HG02870 (cell line): ENCODE data around the gene ALDH3B2.
"Not testable (repeated sequence)": the region's sequence is repeated elsewhere in the genome, so short reads cannot be mapped to it uniquely, and the experiment has no call there.

Experiments
- ATAC-seq: cut with Tn5 transposase; IDR thresholded peaks from one replicate; pipeline ENCODE4 v1.9.1; 2021; ENCODE audit warnings: mild to moderate bottlenecking, moderate library complexity; ENCODE audit not compliant: unreplicated experiment

ALDH3B2 gene

DNA sequence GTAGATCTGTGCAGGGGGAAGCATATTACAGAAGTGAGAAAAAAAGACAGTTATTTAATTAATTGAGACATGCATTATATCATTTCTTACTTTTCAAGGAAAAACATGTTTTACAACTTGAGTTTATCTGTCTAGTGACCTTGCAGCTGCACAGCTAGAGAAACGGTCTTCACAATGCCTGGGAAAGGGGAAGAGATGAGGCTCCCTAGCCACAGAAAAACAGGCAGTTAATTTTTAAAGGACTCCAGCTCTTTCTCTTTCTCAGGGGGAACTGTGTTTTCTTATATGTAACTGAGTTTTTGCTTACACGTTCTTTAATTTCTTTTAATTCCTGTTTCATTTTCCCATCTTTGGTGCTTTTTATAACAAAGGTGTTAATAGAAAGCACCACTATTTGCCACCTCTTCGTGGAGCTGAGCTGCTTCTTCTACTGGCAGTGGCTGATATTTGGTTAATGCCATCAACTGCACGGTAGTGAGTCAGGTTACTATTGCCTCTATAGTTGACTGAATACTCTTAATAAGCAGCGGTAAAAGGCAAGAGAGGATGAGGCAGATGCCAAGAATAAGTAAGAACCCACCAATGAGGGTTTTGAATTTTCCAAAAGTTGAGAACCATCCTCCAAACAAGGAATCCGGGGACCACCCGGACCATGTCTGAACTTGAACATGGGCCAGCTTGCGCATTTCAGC, 11.4 kb upstream of the ALDH3B2 start:
- ATAC-seq = not testable (repeated sequence)

DNA sequence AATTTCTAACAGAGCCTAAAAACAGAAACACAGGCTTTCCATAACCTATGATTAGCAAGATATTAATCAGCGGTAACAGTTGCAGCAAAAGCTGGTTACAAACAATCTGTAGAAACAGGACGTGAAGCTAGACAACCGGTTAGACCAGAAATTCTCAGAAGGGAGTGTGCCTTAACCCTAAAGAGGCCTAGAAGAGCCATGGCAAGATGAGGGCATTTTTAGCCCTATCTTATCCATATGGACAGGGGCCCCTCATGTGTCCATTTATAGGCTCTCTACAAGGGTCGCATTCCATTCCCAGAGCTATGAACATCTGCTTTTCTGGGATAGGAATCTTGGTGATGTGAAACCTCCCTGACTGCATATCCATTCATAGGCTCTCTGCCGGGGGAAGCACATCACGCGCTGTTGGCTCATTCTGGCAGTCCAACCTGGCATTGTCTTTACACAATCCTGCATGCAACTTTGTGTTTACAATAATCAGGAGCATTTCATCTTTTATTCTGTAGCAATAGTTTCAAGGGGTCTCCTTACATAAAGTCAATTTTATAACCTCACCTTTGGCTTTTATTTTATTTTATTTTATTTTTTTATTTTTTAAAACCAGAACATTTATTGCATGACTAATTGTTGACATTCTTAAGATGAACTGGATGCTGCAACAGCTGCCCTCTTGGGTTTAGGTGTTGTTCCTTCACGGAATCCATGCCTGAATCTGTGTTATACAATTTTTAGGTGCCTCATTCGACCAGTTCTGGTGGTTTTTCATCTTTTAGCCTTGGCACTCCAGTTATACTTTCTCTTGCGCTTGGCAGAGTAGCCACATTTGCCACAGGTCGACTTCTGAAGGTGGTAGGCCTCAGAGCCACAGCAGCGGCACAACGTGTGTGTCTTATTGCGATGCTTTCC, 8.0 kb upstream of the ALDH3B2 start:
- not testable (repeated sequence) for ATAC-seq

DNA sequence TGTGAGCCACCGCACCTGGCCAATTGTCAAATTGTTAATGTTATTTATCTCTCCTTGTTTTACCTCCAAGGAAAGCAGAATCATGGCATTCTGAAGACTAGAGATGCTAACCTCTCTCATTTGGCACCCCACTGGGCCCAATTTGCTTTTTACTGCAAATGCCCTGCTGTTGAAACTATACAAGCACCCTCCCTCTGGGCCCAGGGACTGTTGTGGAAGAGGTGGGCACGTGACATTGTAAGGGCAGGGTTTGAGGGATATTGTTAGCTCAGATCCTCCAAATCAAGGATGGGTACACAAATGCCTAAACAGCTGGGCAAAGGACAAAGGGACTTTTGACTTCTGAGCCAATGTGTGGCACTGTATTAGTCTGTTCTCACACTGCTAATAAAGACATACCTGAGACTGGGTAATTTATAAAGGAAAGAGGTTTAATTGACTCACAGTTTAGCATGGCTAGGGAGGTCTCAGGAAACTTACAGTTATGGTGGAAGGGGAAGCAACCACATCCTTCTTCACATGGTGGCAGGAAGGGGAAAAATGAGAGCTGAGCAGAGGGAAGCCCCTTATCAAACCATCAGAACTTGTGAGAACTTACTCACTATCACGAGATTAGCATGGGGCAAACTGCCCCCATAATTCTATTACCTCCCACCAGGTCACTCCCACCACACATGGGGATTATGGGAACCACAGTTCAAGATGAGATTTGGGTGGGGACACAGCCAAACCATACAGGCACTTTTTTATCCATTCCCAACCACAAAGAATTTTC, 6.5 kb upstream of the ALDH3B2 start:
- no peak for ATAC-seq

DNA sequence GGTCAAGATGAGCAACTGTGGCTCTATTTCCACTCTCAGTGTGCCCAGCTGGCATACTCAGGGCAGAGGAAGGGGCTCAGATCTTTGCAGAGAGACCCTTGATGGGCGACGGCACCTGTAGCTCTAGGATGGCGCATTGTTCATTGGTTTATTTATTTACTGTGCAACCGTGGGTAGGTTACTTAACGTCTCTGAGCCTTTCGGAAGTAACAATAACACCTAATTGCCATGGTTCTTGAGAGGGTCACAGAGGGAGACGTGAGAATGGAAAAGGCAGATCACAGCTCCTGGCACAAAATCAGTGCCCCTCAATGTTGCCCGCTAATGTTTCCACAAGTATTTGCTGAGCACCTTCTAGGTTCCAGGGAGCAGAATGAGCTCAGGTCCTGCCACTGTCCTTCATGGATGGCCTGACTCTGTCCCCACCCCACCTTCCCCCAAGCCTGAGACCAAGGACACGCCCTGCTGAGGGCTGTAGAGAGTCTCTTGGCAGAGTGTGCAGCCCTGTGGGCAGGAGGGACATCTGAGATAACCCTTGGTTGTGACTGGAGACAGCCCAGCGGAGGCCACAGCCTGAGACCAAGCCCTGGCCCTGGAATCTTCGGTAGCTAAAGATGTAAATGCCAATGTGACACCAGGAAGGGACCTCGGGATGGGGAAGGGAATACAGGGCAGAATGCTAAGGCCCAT, 780 bp upstream of the ALDH3B2 start:
- no peak for ATAC-seq

DNA sequence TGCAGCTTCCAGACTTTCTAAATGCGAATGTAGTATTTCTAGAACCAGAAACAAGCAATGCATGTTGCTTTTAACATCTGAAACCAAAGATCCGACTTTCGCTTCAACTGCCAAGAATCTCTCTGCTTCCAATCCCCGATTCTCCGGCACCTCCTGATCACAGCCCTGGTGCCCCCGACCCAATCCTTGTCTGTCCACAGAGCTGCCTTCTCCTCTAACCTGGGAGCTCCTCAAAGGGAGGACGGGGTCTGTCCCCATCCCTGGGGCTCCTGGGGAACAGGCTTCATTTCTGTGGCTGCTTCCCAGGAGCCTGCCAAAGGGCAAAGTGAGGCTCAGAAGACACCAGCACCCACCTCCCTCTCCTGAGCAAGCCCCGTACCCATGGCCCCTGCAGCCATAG, 521 bp downstream of the ALDH3B2 start:
- ATAC-seq = no peak

DNA sequence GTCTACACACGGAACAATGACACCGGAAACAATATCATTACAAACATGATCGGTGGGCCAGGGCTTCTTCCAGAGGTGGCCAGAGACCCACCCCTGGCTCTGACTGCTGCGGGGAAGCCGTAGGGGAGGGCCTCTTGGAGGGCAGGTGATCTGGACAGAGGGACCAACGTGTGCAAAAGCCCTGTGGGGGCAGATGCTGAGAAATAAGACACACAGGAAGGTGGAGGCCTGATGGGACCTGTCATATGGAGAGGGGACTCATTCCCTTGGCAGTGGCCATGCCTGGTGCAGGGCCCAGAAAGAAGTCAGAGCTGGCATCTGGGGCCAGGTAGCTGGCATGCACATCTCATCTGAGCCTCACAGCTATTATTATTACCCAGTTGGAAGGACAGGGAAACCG, 1.1 kb downstream of the ALDH3B2 start:
- no peak for ATAC-seq

DNA sequence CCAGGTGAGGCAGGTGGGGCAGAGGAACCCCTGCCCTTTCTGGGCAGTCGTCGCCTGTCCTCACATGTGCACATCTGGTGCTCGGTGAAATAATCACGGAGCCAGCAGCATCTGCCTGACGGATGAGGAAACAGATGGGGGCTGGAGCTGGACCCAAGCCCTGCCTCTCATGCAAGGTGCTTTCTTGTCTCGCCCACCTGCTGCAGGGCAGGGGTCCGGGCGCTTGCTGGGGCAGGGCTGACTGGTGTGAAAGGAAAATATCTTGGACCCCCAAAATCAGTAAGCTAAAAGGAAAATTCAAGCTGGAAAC, 3.3 kb downstream of the ALDH3B2 start:
- no peak for ATAC-seq

DNA sequence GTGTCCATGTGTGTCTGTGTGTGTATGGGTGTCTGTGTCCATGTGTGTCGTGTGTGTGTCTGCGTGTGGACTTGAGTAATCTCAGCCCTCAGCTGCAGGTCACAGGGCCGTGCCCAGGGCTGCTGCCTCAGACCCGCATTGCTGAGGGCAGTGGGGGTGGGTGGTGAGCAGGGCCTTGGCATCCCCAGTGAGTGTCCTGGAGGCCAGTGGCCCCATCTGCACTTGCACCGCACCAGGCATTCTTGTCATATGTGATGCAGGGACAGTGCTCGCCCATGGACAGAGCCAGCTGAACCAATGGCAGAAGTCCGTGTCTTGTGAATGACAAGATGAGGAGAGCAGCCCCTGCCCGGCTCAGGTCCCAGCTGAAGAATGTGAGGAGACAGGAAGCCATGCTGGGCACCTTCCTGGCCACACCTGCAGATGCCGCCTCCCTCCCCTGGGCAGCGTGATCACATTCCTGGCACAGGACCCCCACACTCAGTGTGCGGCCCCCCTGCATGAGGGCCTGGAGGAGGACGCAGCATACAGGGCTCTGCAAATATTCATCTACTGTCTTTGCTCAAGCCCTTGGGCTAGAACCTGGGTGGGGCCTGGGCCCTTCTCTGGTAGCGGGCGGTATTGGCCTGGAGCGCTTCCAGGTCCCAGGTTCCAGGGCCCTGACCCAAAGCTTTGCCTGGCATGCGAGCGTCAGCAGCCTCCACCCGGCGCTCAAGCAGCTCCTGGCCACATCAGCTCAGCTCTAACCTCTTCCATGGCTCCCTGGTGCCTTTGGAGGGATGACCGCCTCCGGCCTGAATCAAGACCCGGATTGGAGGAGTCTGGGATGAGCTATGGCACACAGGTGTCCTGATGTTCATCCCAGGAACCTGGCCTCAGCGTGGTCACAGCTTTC, 3.9 kb downstream of the ALDH3B2 start:
- no peak for ATAC-seq

DNA sequence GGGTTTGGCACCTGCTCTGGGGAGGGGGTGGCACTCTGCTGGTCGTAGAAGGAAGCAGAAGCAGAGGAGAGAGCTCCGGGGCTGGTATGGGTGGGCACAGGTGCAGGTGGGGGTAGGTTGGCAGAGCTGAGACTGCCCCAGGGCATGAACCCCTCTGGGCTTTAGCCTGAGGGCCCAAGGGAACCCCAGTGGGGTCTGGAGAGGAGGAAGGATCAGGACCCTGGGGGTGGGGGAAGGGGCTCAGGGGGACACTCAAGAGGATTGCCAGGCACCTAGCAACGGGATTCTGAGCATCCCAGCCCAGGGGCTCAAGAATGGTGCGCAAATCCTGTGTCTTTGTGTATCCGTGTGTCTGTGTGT, 6.3 kb downstream of the ALDH3B2 start:
- ATAC-seq = no peak

DNA sequence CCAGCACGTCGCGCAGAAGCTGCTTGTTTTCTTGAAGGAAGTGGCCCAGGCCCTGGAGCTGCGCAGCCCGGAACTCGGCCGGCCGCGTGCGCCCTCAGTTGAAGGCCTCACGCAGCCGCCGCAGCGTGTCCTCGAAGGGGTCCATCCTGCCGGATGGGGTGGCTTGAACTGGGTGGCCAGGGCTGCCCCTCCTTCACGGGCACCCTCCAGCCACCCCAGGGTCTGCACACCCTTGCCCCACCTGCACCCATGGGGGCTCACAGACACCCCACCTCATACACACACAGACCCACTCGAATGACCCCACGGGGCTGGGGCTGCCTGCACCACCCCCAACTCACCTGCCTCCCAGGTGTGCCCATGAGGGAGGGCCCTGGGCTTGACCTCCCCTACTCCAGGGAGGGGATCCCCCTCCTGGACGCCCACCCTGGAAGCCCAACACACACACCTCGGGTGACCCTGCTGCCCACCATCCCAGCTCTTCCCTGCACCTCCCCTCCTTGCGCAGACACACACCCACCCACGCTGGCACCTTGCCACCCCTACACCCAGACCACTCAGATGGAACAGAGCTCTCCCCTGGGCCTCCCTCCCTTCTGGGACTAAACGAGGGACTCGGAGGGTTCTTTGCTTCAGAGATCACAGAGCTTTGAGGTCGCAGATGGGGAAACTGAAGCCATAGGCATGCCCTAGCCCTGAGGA, 6.8 kb downstream of the ALDH3B2 start:
- no peak for ATAC-seq

DNA sequence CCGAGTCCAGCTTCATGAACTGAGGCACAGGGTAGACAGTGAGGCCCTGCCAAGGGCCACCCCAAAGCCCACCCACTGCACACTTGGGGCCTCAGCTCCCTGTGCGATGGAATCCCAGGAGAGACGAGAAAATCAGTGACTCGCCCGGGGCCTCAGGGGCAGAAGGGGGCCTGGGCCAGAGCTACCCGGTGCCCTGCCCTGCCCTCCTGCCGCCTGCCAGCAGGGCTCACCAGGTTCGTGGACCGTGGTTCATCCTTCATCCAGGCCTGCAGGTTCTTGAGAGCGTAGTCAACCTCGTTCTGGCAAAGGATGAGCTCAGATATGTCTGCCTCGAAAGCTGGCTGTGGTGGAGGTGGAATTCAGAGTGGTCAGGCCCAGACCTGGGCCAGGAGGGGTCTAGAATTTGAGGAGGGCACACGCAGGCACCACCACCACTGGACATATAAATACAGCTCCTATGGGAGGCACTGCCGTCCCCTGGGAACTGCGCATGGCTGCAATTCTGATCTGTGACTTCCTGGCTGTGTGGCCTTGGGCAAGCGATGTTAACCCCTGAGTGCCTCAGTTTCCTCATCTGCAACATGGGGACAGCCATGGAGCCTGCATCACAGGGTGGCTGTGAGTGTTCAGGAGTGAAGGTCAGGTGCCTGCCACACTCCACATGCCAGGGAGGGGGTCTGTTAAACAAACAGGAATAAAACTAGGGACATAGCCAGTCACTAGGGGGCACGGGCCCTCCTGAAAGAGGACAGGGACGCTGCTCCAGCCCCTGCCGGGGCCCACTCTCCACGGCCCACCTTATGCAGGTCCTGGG, 7.5 kb downstream of the ALDH3B2 start:
- no peak for ATAC-seq

DNA sequence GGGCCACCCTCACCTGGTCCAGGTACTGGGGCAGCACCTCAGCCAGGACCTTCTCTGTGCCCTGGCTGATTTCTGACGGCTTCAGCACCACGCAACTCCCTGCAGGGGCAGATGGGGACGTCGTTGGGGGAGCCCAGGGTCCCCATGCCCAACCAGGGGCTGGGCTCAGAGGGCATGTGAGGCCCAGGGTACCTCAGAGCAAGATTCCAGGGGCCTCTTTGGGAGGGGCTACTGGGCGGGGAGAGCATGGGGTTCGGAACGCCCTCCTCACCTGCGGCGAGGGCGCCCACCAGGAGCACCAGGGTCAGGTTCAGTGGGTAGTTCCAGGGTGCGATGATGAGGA, 8.1 kb downstream of the ALDH3B2 start:
- ATAC-seq = no peak

DNA sequence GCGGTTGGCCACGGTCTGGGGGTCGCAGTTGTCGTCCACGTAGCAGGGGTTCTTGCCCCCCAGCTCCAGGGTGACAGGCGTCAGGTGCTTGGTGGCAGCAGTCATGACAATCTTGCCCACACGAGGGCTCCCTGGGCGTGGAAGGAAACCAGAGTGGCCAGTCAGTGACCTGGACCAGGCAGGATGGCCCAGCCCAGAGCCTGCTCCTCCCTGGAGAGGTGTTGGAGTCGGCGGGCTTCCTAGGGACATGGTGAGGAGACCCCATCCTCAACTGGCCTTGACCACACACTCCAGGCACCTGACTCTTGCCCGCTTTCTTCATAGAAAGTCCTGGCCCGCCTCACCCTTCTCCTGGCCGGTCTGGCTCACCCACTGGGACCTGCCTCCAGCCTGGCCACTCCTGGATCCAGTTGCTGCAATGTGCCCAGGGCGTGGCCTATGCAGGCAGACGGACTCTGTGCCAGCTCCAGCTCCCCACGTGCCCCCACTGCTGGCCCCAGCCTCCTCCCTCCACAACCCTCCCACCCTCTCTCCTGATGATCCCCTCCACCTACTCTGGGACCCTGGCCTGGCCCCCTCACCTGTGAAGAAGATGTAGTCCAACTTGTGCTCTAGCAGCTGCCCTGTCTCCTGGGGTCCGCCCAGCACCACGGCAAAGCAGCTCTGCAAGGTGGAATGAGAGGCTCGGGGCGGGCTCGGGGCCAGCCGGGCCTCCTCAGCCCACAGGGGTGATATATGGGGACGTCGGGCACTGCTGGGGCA, 8.7 kb downstream of the ALDH3B2 start:
- ATAC-seq = no peak

DNA sequence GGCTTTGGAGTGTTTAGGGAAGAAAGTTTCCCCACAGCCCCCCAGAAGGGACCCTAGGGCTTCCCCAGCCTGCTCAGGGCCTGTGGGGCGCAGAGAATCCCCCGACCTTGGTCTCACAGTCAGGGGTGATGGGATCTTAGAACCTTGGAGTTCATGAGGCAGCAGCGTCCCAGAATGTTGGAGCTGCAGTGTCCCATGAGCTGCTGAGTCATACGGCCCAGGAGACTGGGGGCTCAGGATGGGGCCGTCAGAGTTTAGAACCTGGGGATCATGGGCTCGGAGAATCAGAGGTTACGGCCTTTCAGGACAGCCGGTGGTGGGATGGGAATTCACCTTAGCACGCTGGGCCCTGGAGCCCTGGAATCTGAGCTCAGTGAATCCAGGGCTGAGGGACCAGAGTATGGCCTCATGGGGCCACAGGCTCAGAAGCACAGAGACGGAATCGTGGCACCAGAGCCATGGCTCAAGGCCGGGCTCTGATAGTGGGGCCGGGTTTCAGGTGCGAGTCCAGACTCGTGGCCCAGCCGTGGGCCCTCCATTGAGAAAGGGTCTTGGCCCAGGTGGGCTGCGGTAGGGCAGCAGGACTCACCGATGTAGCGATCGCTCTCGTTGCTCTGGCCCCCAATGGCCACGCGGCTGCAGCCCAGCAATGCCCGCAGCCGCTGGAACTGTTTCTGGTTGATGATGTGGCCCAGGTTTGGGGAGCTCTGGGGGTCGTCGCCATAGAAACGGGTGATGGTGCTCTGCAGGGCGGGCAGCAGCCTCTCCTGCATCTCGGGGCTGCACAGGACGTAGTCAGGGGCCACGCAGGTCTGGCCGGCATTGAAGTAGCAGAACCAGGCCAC, 9.5 kb downstream of the ALDH3B2 start:
- ATAC-seq = no peak

DNA sequence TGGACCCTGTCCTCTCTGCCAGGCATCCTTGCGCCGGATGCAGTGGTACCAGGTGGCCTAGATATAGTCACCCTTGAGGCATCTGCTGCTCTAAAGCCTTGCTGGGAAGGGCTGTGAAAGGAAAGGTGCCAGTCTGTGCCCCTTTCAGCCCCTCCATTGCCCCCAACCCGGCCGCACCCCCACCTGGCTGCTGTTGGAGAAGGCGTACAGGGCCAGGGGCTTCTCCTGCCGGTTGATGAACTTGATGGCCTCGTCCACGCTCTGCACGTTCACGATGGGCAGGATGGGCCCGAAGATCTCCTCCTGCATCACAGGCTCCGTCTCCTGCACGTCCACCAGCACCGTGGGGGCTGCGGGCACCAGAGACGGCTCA, 10.2 kb downstream of the ALDH3B2 start:
- no peak for ATAC-seq

DNA sequence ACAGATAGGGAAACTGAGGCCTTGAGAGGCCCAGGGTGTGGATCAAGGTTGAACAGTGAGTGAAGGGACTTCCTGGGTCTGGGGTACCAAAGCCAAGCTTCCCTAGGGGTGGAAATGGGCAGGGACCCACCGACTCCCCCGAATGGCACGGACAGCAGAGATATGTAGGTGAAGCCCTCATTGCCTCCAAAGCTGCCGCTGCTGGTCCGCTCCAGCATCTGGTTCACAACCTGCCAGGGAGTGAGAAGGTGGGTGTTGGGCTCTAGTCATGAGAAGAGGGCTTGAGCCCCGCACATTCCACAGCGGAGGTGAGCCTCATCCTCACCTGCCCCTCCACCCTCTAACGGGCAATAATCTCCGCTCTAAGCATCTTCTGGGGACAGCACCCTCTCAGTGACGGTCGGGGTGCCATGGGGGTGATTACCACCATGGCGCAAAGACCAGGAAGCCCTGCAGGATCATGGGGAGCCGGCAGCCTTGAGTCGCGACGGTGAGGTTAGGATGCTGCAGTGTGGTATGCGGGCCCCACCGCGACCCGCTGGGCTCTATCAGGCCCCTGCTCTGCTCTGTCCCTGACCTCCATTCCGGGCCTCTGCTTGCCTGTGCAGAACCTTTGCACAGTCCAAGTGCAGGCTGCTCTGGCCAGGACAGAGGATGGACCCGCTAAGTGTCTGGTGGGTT, 10.8 kb downstream of the ALDH3B2 start:
- no peak for ATAC-seq
